GM12801 (cell line): ENCODE measurements around the gene DDX53.

ENCODE experiments used
- CTCF ChIP-seq: IDR thresholded peaks from one replicate; pipeline ENCODE4 v1.5.1; 2011; ENCODE audit warnings: control low read depth; ENCODE audit not compliant: insufficient read length; ENCODE audit errors: extremely low read depth

DDX53 gene

DNA sequence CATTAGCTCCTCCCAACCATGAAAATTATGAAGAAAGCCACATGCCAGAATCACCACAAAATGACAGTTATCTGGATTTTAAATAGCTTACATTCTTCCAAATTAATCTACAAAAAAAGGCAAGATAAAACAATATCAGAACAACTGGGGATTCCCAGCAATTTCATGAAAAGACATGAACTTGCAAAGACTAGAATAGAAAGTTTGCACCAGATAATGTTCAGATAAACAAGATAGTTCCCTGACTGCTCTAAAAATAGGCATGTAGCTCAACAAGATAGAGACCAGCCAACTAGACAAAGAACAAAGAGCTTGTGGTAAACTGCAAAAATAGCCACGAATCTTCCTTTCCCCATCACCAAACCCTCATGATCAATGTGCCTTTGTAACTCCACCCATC, 30.3 kb upstream of the DDX53 start:
- TF ChIP-seq CTCF, result no peak

- TF ChIP-seq CTCF, result no peak
These were observed 28.9 kb upstream of the DDX53 start for GRCh38 chrX:22970861-22971260.

- no peak for TF ChIP-seq CTCF
These were observed 25.1 kb upstream of the DDX53 start for GRCh38 chrX:22974616-22975015.

GRCh38 chrX:22975786-22976185, 24.0 kb upstream of the DDX53 start:
- no peak for TF ChIP-seq CTCF

GRCh38 chrX:22985958-22986357, 13.8 kb upstream of the DDX53 start:
- TF ChIP-seq CTCF, result no peak

- TF ChIP-seq CTCF, result no peak
These were observed 12.3 kb upstream of the DDX53 start for GRCh38 chrX:22987452-22987851.

DNA sequence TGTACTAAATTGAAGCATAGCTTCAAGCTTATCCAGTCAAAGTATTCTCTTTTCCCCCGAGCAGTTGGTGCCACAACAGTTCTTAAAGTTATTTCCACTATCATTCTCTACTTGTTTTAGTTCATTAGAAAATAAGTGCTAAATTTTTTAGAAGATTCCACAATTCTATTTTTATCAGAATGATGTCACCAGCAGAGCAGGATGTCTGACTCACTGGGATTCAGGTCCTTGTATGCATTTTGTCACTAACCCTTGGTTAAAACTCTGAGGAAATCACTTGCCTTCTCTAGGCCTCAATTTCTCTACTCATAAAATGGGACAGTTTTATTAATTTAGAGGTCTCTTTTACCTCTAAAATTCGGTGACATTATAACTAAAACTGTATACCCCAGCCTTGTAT, 3.4 kb downstream of the DDX53 start:
- TF ChIP-seq CTCF, result no peak
